DND-41 (cell line): ENCODE results near the gene RAI14.
"Not testable (repeated sequence)": the region's sequence is repeated elsewhere in the genome, so short reads cannot be mapped to it uniquely, and the experiment has no call there.

Source experiments
- ATAC-seq: fragments of 200-7000 bp; cut with Tn5 transposase; 3 replicates; pipeline ENCODE4 v1.9.1; 2021; ENCODE audit warnings: low read depth; ENCODE audit not compliant: insufficient read depth
- DNase-seq: peaks from one replicate; pipeline ENCODE4 v3.0.0-alpha.2; 2020
- H2AFZ ChIP-seq: 2 replicates; pipeline ENCODE4 v1.6.0; 2012; ENCODE audit warnings: low read depth, low read length
- H3K27ac ChIP-seq: 2 replicates; pipeline ENCODE4 v1.5.1; 2012; ENCODE audit warnings: low read length, inconsistent platforms
- H3K27me3 ChIP-seq: fragments of 200-600 bp; sonication (generic); 2 replicates; pipeline ENCODE4 v1.6.0; 2012; ENCODE audit warnings: low read length, mild to moderate bottlenecking, inconsistent platforms; ENCODE audit not compliant: insufficient read depth, poor library complexity
- H3K36me3 ChIP-seq: 2 replicates; pipeline ENCODE4 v1.5.1; 2012; ENCODE audit warnings: low read length, inconsistent platforms; ENCODE audit not compliant: insufficient read depth
- H3K4me1 ChIP-seq: 2 replicates; pipeline ENCODE4 v1.5.1; 2012; ENCODE audit warnings: mild to moderate bottlenecking, low read length; ENCODE audit not compliant: insufficient read depth
- H3K4me2 ChIP-seq: 2 replicates; pipeline ENCODE4 v1.6.0; 2012; ENCODE audit warnings: mild to moderate bottlenecking, moderate library complexity, low read length, inconsistent platforms; ENCODE audit not compliant: insufficient read depth
- H3K4me3 ChIP-seq, 2 experiments: fragments of 200-600 bp in 1 of 2; shearing (Covaris generic) in 1 of 2; 2 replicates each; pipeline ENCODE4 v1.5.1; 2012 to 2016; ENCODE audit warnings: inconsistent platforms in 2 of 2, low read length in 2 of 2, mild to moderate bottlenecking in 2 of 2, low read depth in 1 of 2, moderate library complexity in 1 of 2
- H3K79me2 ChIP-seq: 2 replicates; pipeline ENCODE4 v1.6.0; 2012; ENCODE audit warnings: low read length, inconsistent platforms; ENCODE audit not compliant: insufficient read depth
- H3K9ac ChIP-seq: 2 replicates; pipeline ENCODE4 v1.6.0; 2012; ENCODE audit warnings: low read depth, mild to moderate bottlenecking, inconsistent platforms, low read length, moderate library complexity
- H3K9me3 ChIP-seq: 2 replicates; pipeline ENCODE4 v1.5.1; 2012; ENCODE audit warnings: low read length, moderate library complexity, mild to moderate bottlenecking, inconsistent platforms; ENCODE audit not compliant: insufficient read depth, severe bottlenecking
- H4K20me1 ChIP-seq: 2 replicates; pipeline ENCODE4 v1.6.0; 2012; ENCODE audit warnings: low read length; ENCODE audit not compliant: insufficient read depth
- CTCF ChIP-seq: IDR thresholded peaks from 2 replicates; pipeline ENCODE4 v1.5.1; 2012; ENCODE audit warnings: borderline replicate concordance, low read length, moderate library complexity, mild to moderate bottlenecking; ENCODE audit not compliant: poor library complexity, severe bottlenecking; ENCODE audit errors: extremely low read depth
- EZH2 ChIP-seq: IDR thresholded peaks from 3 replicates; pipeline ENCODE4 v1.6.1; 2012; ENCODE audit warnings: borderline replicate concordance, low read depth, mild to moderate bottlenecking, moderate library complexity, low read length, inconsistent platforms; ENCODE audit not compliant: severe bottlenecking

Gene RAI14

GRCh38 chr5:34751807-34752736 is 95.9 kb downstream of the RAI14 start:
- no peak overlapping the region for H2AFZ ChIP-seq
- no peak overlapping the region for H3K27ac ChIP-seq
- H3K4me2 ChIP-seq = no peak overlapping the region
- no peaks in the 10 kb centered on the region for H3K27me3 ChIP-seq
- H4K20me1 ChIP-seq = no peaks in the 10 kb centered on the region
- TF ChIP-seq EZH2 = no peak
- TF ChIP-seq CTCF = no peak
- no peaks in the 10 kb centered on the region for H3K9me3 ChIP-seq
- ATAC-seq (no peak), DNase-seq (no peak)
- H3K79me2 ChIP-seq = no peaks in the 10 kb centered on the region
- H3K4me1 ChIP-seq = no peaks in the 10 kb centered on the region
- no peaks in the 10 kb centered on the region for H3K36me3 ChIP-seq
- no peak overlapping the region for H3K4me3 ChIP-seq
- H3K9ac ChIP-seq = no peak overlapping the region

- H3K4me3 ChIP-seq, H4K20me1 ChIP-seq, H3K79me2 ChIP-seq, H3K27ac ChIP-seq, H3K4me1 ChIP-seq, H3K36me3 ChIP-seq, H3K9ac ChIP-seq, DNase-seq, ATAC-seq, H3K27me3 ChIP-seq, H3K9me3 ChIP-seq, H3K4me2 ChIP-seq, H2AFZ ChIP-seq: not testable (repeated sequence)
Observed at GRCh38 chr5:34753236-34753635, 97.1 kb downstream of the RAI14 start.

- no peak overlapping the region for H3K27ac ChIP-seq
- TF ChIP-seq EZH2 (no peak), CTCF (no peak)
- DNase-seq (no peak), ATAC-seq (no peak)
- H3K4me3 ChIP-seq = no peak overlapping the region
- no peak overlapping the region for H3K4me2 ChIP-seq
- no peaks in the 10 kb centered on the region for H3K79me2 ChIP-seq
- H3K9me3 ChIP-seq = no peaks in the 10 kb centered on the region
- no peaks in the 10 kb centered on the region for H3K36me3 ChIP-seq
- H3K9ac ChIP-seq = no peak overlapping the region
- no peaks in the 10 kb centered on the region for H4K20me1 ChIP-seq
- H3K4me1 ChIP-seq = no peaks in the 10 kb centered on the region
- no peaks in the 10 kb centered on the region for H3K27me3 ChIP-seq
- no peak overlapping the region for H2AFZ ChIP-seq
Observed at GRCh38 chr5:34755926-34756325, 99.8 kb downstream of the RAI14 start.

- no peaks in the 10 kb centered on the region for H3K79me2 ChIP-seq
Observed at GRCh38 chr5:34756781-34757624, 100.9 kb downstream of the RAI14 start.

More at GRCh38 chr5:34756781-34757624, 100.9 kb downstream of the RAI14 start:
- Histone ChIP-seq H3K9me3 (no peaks in the 10 kb centered on the region), H3K27me3 (no peaks in the 10 kb centered on the region), H3K36me3 (no peaks in the 10 kb centered on the region), H4K20me1 (no peaks in the 10 kb centered on the region), H3K4me2 (no peak overlapping the region), H3K9ac (no peak overlapping the region), H3K27ac (no peak overlapping the region), H3K4me1 (no peaks in the 10 kb centered on the region), H2AFZ (no peak overlapping the region), H3K4me3 (no peak overlapping the region)
- ATAC-seq (no peak), DNase-seq (no peak)
- TF ChIP-seq CTCF (no peak), EZH2 (no peak)
